K562 (cell line): ENCODE measurements around the gene HMCN2.

Experiments used
- C11orf30 ChIP-seq: fragments of 450-650 bp; IDR thresholded peaks from 2 replicates; pipeline ENCODE4 v1.6.1; 2016; ENCODE audit warnings: low read depth, mild to moderate bottlenecking
- CREM ChIP-seq: IDR thresholded peaks from 2 replicates; pipeline ENCODE4 v1.6.1; 2014; ENCODE audit warnings: antibody characterized with exemption, low read depth
- FOXJ3 ChIP-seq: sonication (generic); formaldehyde crosslinking; IDR thresholded peaks from 2 replicates; pipeline ENCODE4 v1.4.0; 2020; ENCODE audit warnings: mild to moderate bottlenecking, missing genetic modification reagents
- HCFC1 ChIP-seq: IDR thresholded peaks from 2 replicates; pipeline ENCODE4 v1.6.1; 2012; ENCODE audit warnings: low read depth, low read length, improper control_type of control experiment
- HDAC2 ChIP-seq: fragments of 450-650 bp; IDR thresholded peaks from 2 replicates; pipeline ENCODE4 v1.6.1; 2016; ENCODE audit warnings: mild to moderate bottlenecking
- IRF2 ChIP-seq: sonication (generic); formaldehyde crosslinking; IDR thresholded peaks from 2 replicates; pipeline ENCODE4 v1.8.1; 2022; ENCODE audit warnings: mild to moderate bottlenecking, missing genetic modification reagents
- POLR2A ChIP-seq: fragments of 450-650 bp; conservative IDR thresholded peaks from 2 replicates; pipeline ENCODE4 v1.6.1; 2016
- ZNF232 ChIP-seq: sonication (generic); formaldehyde crosslinking; IDR thresholded peaks from 2 replicates; pipeline ENCODE4 v1.8.0; 2022; ENCODE audit warnings: mild to moderate bottlenecking, missing genetic modification reagents
- ZNF282 ChIP-seq: sonication (generic); formaldehyde crosslinking; IDR thresholded peaks from 2 replicates; pipeline ENCODE4 v1.8.1; 2023; ENCODE audit warnings: missing genetic modification reagents
- ZNF785 ChIP-seq: fragments of 250-450 bp; sonication (Bioruptor Pico); IDR thresholded peaks from 2 replicates; pipeline ENCODE4 v1.4.0; 2020; ENCODE audit warnings: mild to moderate bottlenecking
- TF ChIP-seq, protein P1 (sequence below), 2 experiments: IDR thresholded peaks in 1 of 2; conservative IDR thresholded peaks in 1 of 2; 2 replicates each; pipeline ENCODE4 v1.6.1; 2016; ENCODE audit warnings: low read depth in 2 of 2, mild to moderate bottlenecking in 1 of 2, missing compliant biosample characterization in 1 of 2, missing genetic modification characterization in 1 of 2, moderate library complexity in 1 of 2
- TF ChIP-seq, protein P2 (sequence below): IDR thresholded peaks from 2 replicates; pipeline ENCODE4 v1.6.1; 2016; ENCODE audit warnings: missing genetic modification characterization, missing compliant biosample characterization

DNA sequence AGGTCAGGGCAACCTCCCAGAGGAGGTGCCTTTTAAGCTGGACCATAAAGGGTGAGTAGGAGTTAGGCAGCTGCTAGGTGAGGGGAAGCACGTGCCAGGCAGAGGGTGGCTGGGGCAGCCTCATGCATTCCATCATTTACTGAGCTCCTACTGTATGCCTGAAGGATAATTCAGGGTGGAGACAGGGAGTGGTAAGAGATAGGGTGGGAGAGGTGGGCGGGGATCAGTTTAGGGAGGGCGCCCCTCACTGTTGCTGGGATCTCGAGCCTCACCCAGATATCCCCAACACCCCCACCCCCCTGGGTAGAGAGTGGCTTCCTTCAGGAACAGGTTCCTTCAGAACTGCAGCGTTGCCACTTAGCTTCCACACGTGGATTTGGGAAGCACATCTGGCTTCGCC lies 104.7 kb downstream of the HMCN2 start:
- TF ChIP-seq CREM (no peak), FOXJ3 (CRISPR knock-in tag) (no peak), POLR2A (no peak), ZNF232 (CRISPR knock-in tag) (no peak), HDAC2 (no peak), HCFC1 (no peak), ZNF282 (no peak), ZNF785 (CRISPR knock-in tag) (no peak), C11orf30 (no peak), IRF2 (no peak)
- TF ChIP-seq, protein P1, sequence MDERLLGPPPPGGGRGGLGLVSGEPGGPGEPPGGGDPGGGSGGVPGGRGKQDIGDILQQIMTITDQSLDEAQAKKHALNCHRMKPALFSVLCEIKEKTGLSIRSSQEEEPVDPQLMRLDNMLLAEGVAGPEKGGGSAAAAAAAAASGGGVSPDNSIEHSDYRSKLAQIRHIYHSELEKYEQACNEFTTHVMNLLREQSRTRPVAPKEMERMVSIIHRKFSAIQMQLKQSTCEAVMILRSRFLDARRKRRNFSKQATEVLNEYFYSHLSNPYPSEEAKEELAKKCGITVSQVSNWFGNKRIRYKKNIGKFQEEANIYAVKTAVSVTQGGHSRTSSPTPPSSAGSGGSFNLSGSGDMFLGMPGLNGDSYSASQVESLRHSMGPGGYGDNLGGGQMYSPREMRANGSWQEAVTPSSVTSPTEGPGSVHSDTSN (CRISPR knock-in tag; IDR thresholded peaks at IDR 0.05; ENCODE audit: low read depth): no peak
- TF ChIP-seq, protein P1 (tag; conservative IDR thresholded peaks at IDR 0.05; ENCODE audit: low read depth): no peak
- TF ChIP-seq, protein P2, sequence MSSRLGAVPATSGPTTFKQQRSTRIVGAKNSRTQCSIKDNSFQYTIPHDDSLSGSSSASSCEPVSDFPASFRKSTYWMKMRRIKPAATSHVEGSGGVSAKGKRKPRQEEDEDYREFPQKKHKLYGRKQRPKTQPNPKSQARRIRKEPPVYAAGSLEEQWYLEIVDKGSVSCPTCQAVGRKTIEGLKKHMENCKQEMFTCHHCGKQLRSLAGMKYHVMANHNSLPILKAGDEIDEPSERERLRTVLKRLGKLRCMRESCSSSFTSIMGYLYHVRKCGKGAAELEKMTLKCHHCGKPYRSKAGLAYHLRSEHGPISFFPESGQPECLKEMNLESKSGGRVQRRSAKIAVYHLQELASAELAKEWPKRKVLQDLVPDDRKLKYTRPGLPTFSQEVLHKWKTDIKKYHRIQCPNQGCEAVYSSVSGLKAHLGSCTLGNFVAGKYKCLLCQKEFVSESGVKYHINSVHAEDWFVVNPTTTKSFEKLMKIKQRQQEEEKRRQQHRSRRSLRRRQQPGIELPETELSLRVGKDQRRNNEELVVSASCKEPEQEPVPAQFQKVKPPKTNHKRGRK (tag): no peak
